Adrenal gland (tissue), 5 donors: ENCODE data around the gene RPAP2.
A peak's percentile ranks its signal among the peaks of the same experiment; 100 is the strongest.

ENCODE experiments used
- POLR2A ChIP-seq, 2 donors: fragments of 450-650 bp; IDR thresholded peaks; one replicate each; pipeline ENCODE4 v1.6.1; 2017; ENCODE audit warnings: antibody characterized with exemption in 2 of 2, mild to moderate bottlenecking in 2 of 2, moderate library complexity in 1 of 2
- TF ChIP-seq, protein P1 (sequence below), 6 experiments: fragments of 450-650 bp in 4 of 6; fragments of 200-600 bp in 2 of 6; sonication (generic) in 1 of 6; IDR thresholded peaks; 1 replicate in 5 of 6; 2 replicates in 1 of 6; pipeline versions ENCODE4 v1.5.1 to v1.8.0; 2016 to 2021; ENCODE audit warnings: antibody characterized with exemption in 6 of 6, mild to moderate bottlenecking in 2 of 6, moderate library complexity in 1 of 6
- donor health status: DM: no; HTN: no; CAD: no.

GRCh38 chr1:92310185-92310597 lies 11.3 kb downstream of the RPAP2 start:
- no peak for TF ChIP-seq POLR2A (IDR thresholded peaks at IDR 0.05)
- TF ChIP-seq, protein P1, sequence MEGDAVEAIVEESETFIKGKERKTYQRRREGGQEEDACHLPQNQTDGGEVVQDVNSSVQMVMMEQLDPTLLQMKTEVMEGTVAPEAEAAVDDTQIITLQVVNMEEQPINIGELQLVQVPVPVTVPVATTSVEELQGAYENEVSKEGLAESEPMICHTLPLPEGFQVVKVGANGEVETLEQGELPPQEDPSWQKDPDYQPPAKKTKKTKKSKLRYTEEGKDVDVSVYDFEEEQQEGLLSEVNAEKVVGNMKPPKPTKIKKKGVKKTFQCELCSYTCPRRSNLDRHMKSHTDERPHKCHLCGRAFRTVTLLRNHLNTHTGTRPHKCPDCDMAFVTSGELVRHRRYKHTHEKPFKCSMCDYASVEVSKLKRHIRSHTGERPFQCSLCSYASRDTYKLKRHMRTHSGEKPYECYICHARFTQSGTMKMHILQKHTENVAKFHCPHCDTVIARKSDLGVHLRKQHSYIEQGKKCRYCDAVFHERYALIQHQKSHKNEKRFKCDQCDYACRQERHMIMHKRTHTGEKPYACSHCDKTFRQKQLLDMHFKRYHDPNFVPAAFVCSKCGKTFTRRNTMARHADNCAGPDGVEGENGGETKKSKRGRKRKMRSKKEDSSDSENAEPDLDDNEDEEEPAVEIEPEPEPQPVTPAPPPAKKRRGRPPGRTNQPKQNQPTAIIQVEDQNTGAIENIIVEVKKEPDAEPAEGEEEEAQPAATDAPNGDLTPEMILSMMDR (IDR thresholded peaks at IDR 0.05): peak; percentile 28 to 69 (median 53)
